Measurements from ENCODE around the gene USP9X.
A peak's percentile ranks its signal among the peaks of the same experiment; 100 is the strongest.
"Not testable (repeated sequence)": the region's sequence is repeated elsewhere in the genome, so short reads cannot be mapped to it uniquely, and the experiment has no call there.

USP9X gene

GRCh38 chrX:41108463-41109205 lies 23.4 kb downstream of the USP9X start:
- DNase-seq (ENCODE audit: insufficient read length): no peak
- FAIRE-seq: peak; percentile 73
- TF ChIP-seq POLR2A (IDR thresholded peaks at IDR 0.05; ENCODE audit: low read depth, low read length): no peak
- no peak for TF ChIP-seq POLR2AphosphoS5 (IDR thresholded peaks at IDR 0.05; ENCODE audit: low read depth, low read length)
- TF ChIP-seq TAF1 (IDR thresholded peaks at IDR 0.05; ENCODE audit: borderline replicate concordance, low read depth, low read length): no peak

- peak; percentile 36 for FAIRE-seq
- no peak for DNase-seq (ENCODE audit: insufficient read length)
- TF ChIP-seq TAF1 (IDR thresholded peaks at IDR 0.05; ENCODE audit: borderline replicate concordance, low read depth, low read length): no peak
- no peak for TF ChIP-seq POLR2A (IDR thresholded peaks at IDR 0.05; ENCODE audit: low read depth, low read length)
- TF ChIP-seq POLR2AphosphoS5 (IDR thresholded peaks at IDR 0.05; ENCODE audit: low read depth, low read length): no peak
Measured at GRCh38 chrX:41110801-41111625, 25.8 kb downstream of the USP9X start.

GRCh38 chrX:41115104-41115425 lies 29.8 kb downstream of the USP9X start:
- DNase-seq (ENCODE audit: insufficient read length): not testable (repeated sequence)

GRCh38 chrX:41116948-41117347 lies 31.7 kb downstream of the USP9X start:
- TF ChIP-seq TAF1 (IDR thresholded peaks at IDR 0.05; ENCODE audit: borderline replicate concordance, low read depth, low read length): no peak
- FAIRE-seq (peak; percentile 97), DNase-seq (ENCODE audit: insufficient read length) (no peak)

More at GRCh38 chrX:41115104-41115425, 29.8 kb downstream of the USP9X start:
- peak; percentile 84 for FAIRE-seq

- TF ChIP-seq POLR2AphosphoS5 (IDR thresholded peaks at IDR 0.05; ENCODE audit: low read depth, low read length): no peak
- FAIRE-seq: peak; percentile 24
- no peak for DNase-seq (ENCODE audit: insufficient read length)
Measured at GRCh38 chrX:41118156-41118555, 32.9 kb downstream of the USP9X start.

GRCh38 chrX:41119803-41120202 lies 34.6 kb downstream of the USP9X start:
- TF ChIP-seq POLR2AphosphoS5 (IDR thresholded peaks at IDR 0.05; ENCODE audit: low read depth, low read length) (no peak), TAF1 (IDR thresholded peaks at IDR 0.05; ENCODE audit: borderline replicate concordance, low read depth, low read length) (no peak), POLR2A (IDR thresholded peaks at IDR 0.05; ENCODE audit: low read depth, low read length) (no peak)
- DNase-seq (ENCODE audit: insufficient read length) (no peak), FAIRE-seq (peak; percentile 81)

- no peak for DNase-seq (ENCODE audit: insufficient read length)
- FAIRE-seq: no peak
- no peak for TF ChIP-seq POLR2AphosphoS5 (IDR thresholded peaks at IDR 0.05; ENCODE audit: low read depth, low read length)
- no peak for TF ChIP-seq POLR2A (IDR thresholded peaks at IDR 0.05; ENCODE audit: low read depth, low read length)
Measured at GRCh38 chrX:41121766-41122165, 36.5 kb downstream of the USP9X start.

- TF ChIP-seq POLR2A (IDR thresholded peaks at IDR 0.05; ENCODE audit: low read depth, low read length) (no peak), TAF1 (IDR thresholded peaks at IDR 0.05; ENCODE audit: borderline replicate concordance, low read depth, low read length) (no peak), POLR2AphosphoS5 (IDR thresholded peaks at IDR 0.05; ENCODE audit: low read depth, low read length) (no peak)
- DNase-seq (ENCODE audit: insufficient read length): no peak
- no peak for FAIRE-seq
Measured at GRCh38 chrX:41122664-41123257, 37.5 kb downstream of the USP9X start.

GRCh38 chrX:41127477-41128192 lies 42.4 kb downstream of the USP9X start:
- TF ChIP-seq TAF1 (IDR thresholded peaks at IDR 0.05; ENCODE audit: borderline replicate concordance, low read depth, low read length): no peak
- FAIRE-seq (peak; percentile 67), DNase-seq (ENCODE audit: insufficient read length) (no peak)

- DNase-seq (ENCODE audit: insufficient read length): no peak
- TF ChIP-seq POLR2AphosphoS5 (IDR thresholded peaks at IDR 0.05; ENCODE audit: low read depth, low read length): no peak
- TF ChIP-seq TAF1 (IDR thresholded peaks at IDR 0.05; ENCODE audit: borderline replicate concordance, low read depth, low read length): no peak
- TF ChIP-seq POLR2A (IDR thresholded peaks at IDR 0.05; ENCODE audit: low read depth, low read length): no peak
- no peak for FAIRE-seq
Measured at GRCh38 chrX:41128955-41129354, 43.7 kb downstream of the USP9X start.

GRCh38 chrX:41131766-41132165 lies 46.5 kb downstream of the USP9X start:
- no peak for TF ChIP-seq POLR2A (IDR thresholded peaks at IDR 0.05; ENCODE audit: low read depth, low read length)
- no peak for TF ChIP-seq TAF1 (IDR thresholded peaks at IDR 0.05; ENCODE audit: borderline replicate concordance, low read depth, low read length)
- TF ChIP-seq POLR2AphosphoS5 (IDR thresholded peaks at IDR 0.05; ENCODE audit: low read depth, low read length): no peak
- DNase-seq (ENCODE audit: insufficient read length) (no peak), FAIRE-seq (no peak)

- FAIRE-seq (peak; percentile 74), DNase-seq (ENCODE audit: insufficient read length) (no peak)
- TF ChIP-seq POLR2A (IDR thresholded peaks at IDR 0.05; ENCODE audit: low read depth, low read length) (no peak), POLR2AphosphoS5 (IDR thresholded peaks at IDR 0.05; ENCODE audit: low read depth, low read length) (no peak), TAF1 (IDR thresholded peaks at IDR 0.05; ENCODE audit: borderline replicate concordance, low read depth, low read length) (no peak)
Measured at GRCh38 chrX:41133551-41133950, 48.3 kb downstream of the USP9X start.

Measured in GM12892 (cell line).